Measurements from ENCODE around the gene APOO. TPM values are rescaled to one million over a fixed set of nuclear protein-coding genes. Genes with fewer than 3 reads are reported as not detected.

Gene APOO
- total RNA-seq, 1 experiment from 2014 or later: 95.3 TPM

GRCh38 chrX:23797371-23798128, 110.2 kb downstream of the APOO start:
- Histone ChIP-seq H2BK5ac (ENCODE audit: insufficient read length, low read length) (no peak overlapping the region), H2AFZ (ENCODE audit: low read length) (no peak overlapping the region), H3K79me1 (ENCODE audit: insufficient read depth, low read depth, low read length, poor library complexity, severe bottlenecking) (no peaks in the 10 kb centered on the region), H3K18ac (ENCODE audit: insufficient read length, low read depth, low read length) (no peak overlapping the region), H2AK5ac (ENCODE audit: insufficient read length, low read length) (no peak overlapping the region), H3K27ac (ENCODE audit: insufficient read length, low read depth, low read length) (no peak overlapping the region), H3K4ac (ENCODE audit: low read depth, low read length) (no peak overlapping the region), H3K79me2 (ENCODE audit: insufficient read depth, low read length) (no peaks in the 10 kb centered on the region), H3K56ac (ENCODE audit: insufficient read length, low read depth, low read length) (no peak overlapping the region), H2BK15ac (ENCODE audit: low read depth, low read length) (no peak overlapping the region), H3K27me3 (ENCODE audit: insufficient read depth, low read length) (no peaks in the 10 kb centered on the region), H3T11ph (ENCODE audit: low read length) (no peak overlapping the region), H3K14ac (ENCODE audit: insufficient read depth, low read length) (no peak overlapping the region), H2BK120ac (ENCODE audit: low read depth, low read length, poor library complexity, severe bottlenecking) (no peak overlapping the region), H4K5ac (ENCODE audit: insufficient read length, low read depth, low read length) (no peak overlapping the region), H3K23ac (ENCODE audit: insufficient read length, low read depth, low read length) (no peak overlapping the region), H3K4me1 (ENCODE audit: insufficient read depth, low read length) (no peaks in the 10 kb centered on the region; the same call in 1 of the 2 replicates), H3K23me2 (ENCODE audit: insufficient read length, low read depth, low read length, poor library complexity, severe bottlenecking) (no peaks in the 10 kb centered on the region), H4K8ac (replicated peaks; ENCODE audit: insufficient read length, low read depth, low read length) (no peak overlapping the region), H2BK12ac (ENCODE audit: insufficient read length, low read depth, low read length) (no peak overlapping the region), H2BK20ac (ENCODE audit: low read depth, low read length, poor library complexity, severe bottlenecking) (no peak overlapping the region), H4K91ac (ENCODE audit: insufficient read length, low read depth, low read length) (no peak overlapping the region), H3K4me2 (ENCODE audit: insufficient read depth, insufficient read length, low read length) (no peak overlapping the region), H3K9me3 (ENCODE audit: control insufficient read depth, low read depth, low read length) (no peaks in the 10 kb centered on the region), H3K9ac (ENCODE audit: extremely low read depth, insufficient read length, low read length) (no peak overlapping the region), H4K20me1 (ENCODE audit: control insufficient read depth, insufficient read depth, insufficient read length) (no peaks in the 10 kb centered on the region)
- peaks cover 29 to 35% of the 10 kb centered on the region in 2 experiments for H3K4me1 Mint-ChIP-seq
- WGBS (ENCODE audit: extremely low coverage, insufficient read length, low lambda C conversion rate): no CpG with 5 or more reads among the region's 12 CpGs
- no peaks in the 10 kb centered on the region for H3K27me3 Mint-ChIP-seq (ENCODE audit: low read depth)
- peak overlapping the region in 1 of 3 experiments; percentile 47; a peak in 1 of 7 replicates for H3K27ac Mint-ChIP-seq
- TF ChIP-seq CTCF (conservative IDR thresholded peaks at IDR 0.05): peak; percentile 46
- H3K4me3 Mint-ChIP-seq: no peak overlapping the region
- DNase-seq: no peak
- H3K9me3 Mint-ChIP-seq: no peaks in the 10 kb centered on the region
- no peaks in the 10 kb centered on the region for H3K36me3 Mint-ChIP-seq (ENCODE audit: insufficient read depth in 1 of 3, low read depth in 3 of 3)

Data from H9 (cell line).